B cell (primary cell): ENCODE data around the gene PDCD2L. TPM values are rescaled to one million over a fixed set of nuclear protein-coding genes. Genes with fewer than 3 reads are reported as not detected.

Source experiments
- ATAC-seq: fragments of 200-7000 bp; cut with Tn5 transposase; one replicate; pipeline ENCODE4 v1.10.0; 2021; ENCODE audit warnings: low read depth, mild to moderate bottlenecking, moderate number of reproducible peaks, moderate library complexity
- CTCF ChIA-PET: fragments of 350-600 bp; sonication (Branson Sonifier 250); formaldehyde crosslinking; loops from one replicate; lab custom pipeline; 2021; ENCODE audit warnings: antibody characterized with exemption, inconsistent platforms; lab: Charles Lee
- POLR2A ChIA-PET: fragments of 350-600 bp; sonication (Branson Sonifier 250); formaldehyde crosslinking; loops from one replicate; lab custom pipeline; 2021; ENCODE audit warnings: antibody characterized with exemption; lab: Charles Lee
- DNase-seq: peaks from one replicate; pipeline ENCODE4 v3.0.0; 2013
- H2AFZ ChIP-seq: 2 replicates; pipeline ENCODE4 v1.6.1; 2012; ENCODE audit warnings: mild to moderate bottlenecking, low read depth, low read length; ENCODE audit not compliant: insufficient read depth, poor library complexity, severe bottlenecking
- H3K27ac ChIP-seq, 2 donors: 1 replicate in 1 of 2; 2 replicates in 1 of 2; pipeline ENCODE4 v1.5.1; 2012 to 2013; ENCODE audit warnings: low read length in 2 of 2, mild to moderate bottlenecking in 2 of 2, moderate library complexity in 1 of 2
- H3K27me3 ChIP-seq, 4 experiments: fragments of 200-600 bp in 1 of 4; sonication (generic) in 1 of 4; replicated peaks in 1 of 4; 1 replicate in 2 of 4; 2 replicates in 2 of 4; pipeline versions ENCODE4 v1.6.1 to v1.7.0; 2013 to 2016; ENCODE audit warnings: low read length in 3 of 4, mild to moderate bottlenecking in 2 of 4, mixed read lengths in 1 of 4, moderate library complexity in 1 of 4; ENCODE audit not compliant: insufficient read depth in 4 of 4, control insufficient read depth in 3 of 4; ENCODE audit errors: control extremely low read depth in 1 of 4
- H3K36me3 ChIP-seq, 2 experiments: replicated peaks in 1 of 2; 1 replicate in 1 of 2; 2 replicates in 1 of 2; pipeline versions ENCODE4 v1.6.1 to v1.7.1; 2013; ENCODE audit warnings: low read length in 1 of 2; ENCODE audit not compliant: insufficient read depth in 2 of 2, control insufficient read depth in 1 of 2; ENCODE audit errors: control extremely low read depth in 1 of 2, extremely low read depth in 1 of 2
- H3K4me1 ChIP-seq, 2 donors: fragments of 200-600 bp in 1 of 2; sonication (generic) in 1 of 2; 1 replicate in 1 of 2; 2 replicates in 1 of 2; pipeline versions ENCODE4 v1.5.1 to v1.6.1; 2013 to 2017; ENCODE audit warnings: low read length in 2 of 2; ENCODE audit not compliant: control insufficient read depth in 2 of 2, insufficient read depth in 2 of 2
- H3K4me2 ChIP-seq: replicated peaks from 2 replicates; pipeline ENCODE3; 2012; ENCODE audit warnings: mild to moderate bottlenecking, low read depth, low read length; ENCODE audit not compliant: poor library complexity, severe bottlenecking
- H3K4me3 ChIP-seq, 5 experiments: fragments of 200-600 bp in 1 of 5; sonication (generic) in 1 of 5; 1 replicate in 3 of 5; 2 replicates in 2 of 5; pipeline versions ENCODE4 v1.5.1 to v1.7.0; 2011 to 2016; ENCODE audit warnings: low read length in 4 of 5, mild to moderate bottlenecking in 4 of 5, low read depth in 2 of 5, control low read depth in 1 of 5, moderate library complexity in 1 of 5; ENCODE audit not compliant: insufficient read depth in 1 of 5; ENCODE audit errors: control extremely low read depth in 1 of 5, extremely low read depth in 1 of 5
- H3K79me2 ChIP-seq: fragments of 200-600 bp; sonication (generic); one replicate; pipeline ENCODE4 v1.6.0; 2016; ENCODE audit warnings: low read length; ENCODE audit not compliant: control insufficient read depth, insufficient read depth
- H3K9ac ChIP-seq: fragments of 200-600 bp; sonication (generic); 2 replicates; pipeline ENCODE4 v1.6.1; 2017; ENCODE audit warnings: mild to moderate bottlenecking, low read length, moderate library complexity
- H3K9me3 ChIP-seq, 3 donors: one replicate each; pipeline versions ENCODE4 v1.6.1 to v1.7.1; 2013; ENCODE audit warnings: low read length in 2 of 3; ENCODE audit not compliant: control insufficient read depth in 2 of 3, insufficient read depth in 1 of 3; ENCODE audit errors: control extremely low read depth in 1 of 3
- H4K20me1 ChIP-seq: 2 replicates; pipeline ENCODE4 v1.6.0; 2012; ENCODE audit warnings: mild to moderate bottlenecking, low read length; ENCODE audit not compliant: insufficient read depth, control insufficient read depth, poor library complexity, severe bottlenecking
- H3K27ac Mint-ChIP-seq: one replicate; pipeline ENCODE4 v1.8.0; 2021; ENCODE audit warnings: mixed read lengths
- H3K27me3 Mint-ChIP-seq: one replicate; pipeline ENCODE4 v1.8.0; 2021; ENCODE audit warnings: mixed read lengths
- H3K4me1 Mint-ChIP-seq: one replicate; pipeline ENCODE4 v1.8.0; 2021; ENCODE audit warnings: mixed read lengths
- H3K4me3 Mint-ChIP-seq: one replicate; pipeline ENCODE4 v1.8.0; 2021; ENCODE audit warnings: mixed read lengths
- H3K9me3 Mint-ChIP-seq: one replicate; pipeline ENCODE4 v1.8.0; 2022; ENCODE audit warnings: mixed read lengths; ENCODE audit not compliant: insufficient read depth
- CTCF ChIP-seq: fragments of 200-600 bp; IDR thresholded peaks from one replicate; pipeline ENCODE4 v1.8.0; 2022; ENCODE audit warnings: antibody characterized with exemption, mild to moderate bottlenecking
- EZH2 ChIP-seq: IDR thresholded peaks from 2 replicates; pipeline ENCODE4 v1.6.1; 2012; ENCODE audit warnings: borderline replicate concordance, low read depth, mild to moderate bottlenecking, moderate library complexity, low read length; ENCODE audit not compliant: insufficient read depth, poor library complexity, severe bottlenecking
- WGBS: methylation state at CpG from one replicate; pipeline ENCODE4 v1.1.5; 2013; ENCODE audit warnings: missing lambda C conversion rate; ENCODE audit not compliant: insufficient coverage; 5-methylcytosine and 5-hydroxymethylcytosine counted together
- intact Hi-C: fragments of 100-400 bp; cut with micrococcal nuclease; formaldehyde crosslinking; loops from one replicate; pipeline ENCODE4 v1.10.0; 2022
- polyA plus RNA-seq: library from polyadenylated mRNA; depleted of rRNA; stranded (reverse); fragments of >200 nt; gene quantifications from 2 replicates; pipeline ENCODE4 v1.2.3, GENCODE V29; 2012
- total RNA-seq, 2 donors: library from RNA; stranded (reverse); fragments of 120-200 nt in 1 of 2; gene quantifications; 1 replicate in 1 of 2; 2 replicates in 1 of 2; pipeline versions ENCODE4 v1.2.3 to v1.2.4, GENCODE V29; 2013 to 2022

The PDCD2L gene
- total and polyA plus RNA-seq, 2 donors (not counting 1 experiment from before 2014, with no cell fraction given): 11.3 to 16.7 TPM

GRCh38 chr19:34380639-34381241, 23.5 kb upstream of the PDCD2L start:
- WGBS: 93% methylated on average over 4 of the region's 5 CpGs
- no peaks in the 10 kb centered on the region for H3K9me3 ChIP-seq
- no peak overlapping the region for H3K9ac ChIP-seq
- no peak overlapping the region for H3K27ac Mint-ChIP-seq
- H3K4me1 Mint-ChIP-seq: no peaks in the 10 kb centered on the region
- peaks cover 0 to 70% of the 10 kb centered on the region in 2 experiments for H3K36me3 ChIP-seq
- H3K4me2 ChIP-seq: no peak overlapping the region
- ATAC-seq (no peak), DNase-seq (no peak)
- H3K9me3 Mint-ChIP-seq: no peaks in the 10 kb centered on the region
- peaks cover 5% of the 10 kb centered on the region for H4K20me1 ChIP-seq
- H3K79me2 ChIP-seq: peaks cover 21% of the 10 kb centered on the region
- H2AFZ ChIP-seq: no peak overlapping the region
- H3K4me3 Mint-ChIP-seq: no peak overlapping the region
- TF ChIP-seq CTCF (no peak), EZH2 (no peak)
- H3K27ac ChIP-seq: no peak overlapping the region
- no peaks in the 10 kb centered on the region for H3K27me3 ChIP-seq
- no peak overlapping the region for H3K4me3 ChIP-seq
- ChIA-PET POLR2A (no interaction called here), CTCF (no interaction called here)
- no peaks in the 10 kb centered on the region for H3K4me1 ChIP-seq
- H3K27me3 Mint-ChIP-seq: no peaks in the 10 kb centered on the region
- intact Hi-C loops: no loop called here

- H3K27me3 ChIP-seq: no peaks in the 10 kb centered on the region
- WGBS: 97% methylated on average over 14 of the region's 14 CpGs
- no peak for TF ChIP-seq EZH2
- TF ChIP-seq CTCF: no peak
- no peak overlapping the region for H3K27ac Mint-ChIP-seq
- peaks cover 5% of the 10 kb centered on the region for H4K20me1 ChIP-seq
- H3K4me3 Mint-ChIP-seq: no peak overlapping the region
- H3K4me1 Mint-ChIP-seq: no peaks in the 10 kb centered on the region
- H3K4me2 ChIP-seq: no peak overlapping the region
- no peaks in the 10 kb centered on the region for H3K9me3 Mint-ChIP-seq
- H3K9ac ChIP-seq: no peak overlapping the region
- ChIA-PET POLR2A (no interaction called here), CTCF (no interaction called here)
- H3K36me3 ChIP-seq: peaks cover 0 to 66% of the 10 kb centered on the region in 2 experiments
- H3K4me3 ChIP-seq: no peak overlapping the region
- intact Hi-C loops: no loop called here
- ATAC-seq (no peak), DNase-seq (no peak)
- no peaks in the 10 kb centered on the region for H3K9me3 ChIP-seq
- H3K27me3 Mint-ChIP-seq: no peaks in the 10 kb centered on the region
- no peak overlapping the region for H2AFZ ChIP-seq
- no peaks in the 10 kb centered on the region for H3K4me1 ChIP-seq
- H3K27ac ChIP-seq: no peak overlapping the region
- peaks cover 29% of the 10 kb centered on the region for H3K79me2 ChIP-seq
These were observed 22.6 kb upstream of the PDCD2L start for GRCh38 chr19:34381399-34382251.
